ENCODE results near the gene RIT1. TPM values are rescaled to one million over a fixed set of nuclear protein-coding genes. Genes with fewer than 3 reads are reported as not detected.
A peak's percentile ranks its signal among the peaks of the same experiment; 100 is the strongest.

The RIT1 gene
- total and polyA plus RNA-seq, 2 of the 13 experiments (the other 11 are each of a cell fraction or from before 2014, with no cell fraction given): 12.2 to 32.2 TPM

DNA sequence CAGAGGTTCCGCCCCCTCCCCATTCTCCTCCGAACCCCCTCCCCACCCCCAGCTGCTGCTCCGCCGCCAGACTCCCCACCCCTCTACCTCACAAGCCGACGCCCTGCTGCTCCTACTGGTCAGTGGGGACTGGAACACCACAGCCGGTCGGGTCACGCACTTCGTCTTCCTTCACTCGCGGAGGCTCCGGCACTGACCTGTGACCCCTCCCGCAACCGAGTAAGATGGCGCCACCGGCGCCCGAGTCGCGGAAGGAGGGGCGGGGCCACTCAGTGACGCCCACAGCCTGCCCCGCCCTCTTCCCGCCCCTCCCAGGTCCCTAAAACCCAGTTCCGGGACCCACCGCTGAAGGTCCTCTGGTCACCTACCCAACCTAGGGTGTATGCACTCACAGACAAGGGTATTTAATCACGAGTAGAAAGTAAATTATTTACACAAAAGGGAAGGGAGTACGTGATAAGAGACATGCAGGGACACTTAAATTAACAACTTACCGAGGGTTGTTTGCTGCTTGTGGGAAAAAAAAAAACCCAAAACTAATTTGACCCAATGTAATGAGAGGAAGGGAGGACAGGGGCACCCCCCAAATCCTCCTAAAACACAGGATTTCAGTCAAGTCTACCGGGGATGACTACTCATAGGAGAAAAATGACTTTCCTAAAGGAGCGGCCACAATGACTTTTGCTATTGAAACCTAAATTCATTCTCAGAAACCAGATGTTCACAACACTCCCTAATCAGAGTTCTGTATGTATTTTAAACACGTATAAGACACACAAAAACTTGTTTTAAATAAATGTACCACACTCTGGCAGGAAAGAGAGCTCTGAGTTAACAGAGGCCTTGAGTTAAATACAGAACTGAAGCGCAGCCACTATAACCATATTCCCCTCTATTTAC lies at the start of gene RIT1 (continued):
- no peak for TF ChIP-seq SKIL (CRISPR knock-in tag; IDR thresholded peaks at IDR 0.05; ENCODE audit: borderline replicate concordance)
- TF ChIP-seq, protein P1, sequence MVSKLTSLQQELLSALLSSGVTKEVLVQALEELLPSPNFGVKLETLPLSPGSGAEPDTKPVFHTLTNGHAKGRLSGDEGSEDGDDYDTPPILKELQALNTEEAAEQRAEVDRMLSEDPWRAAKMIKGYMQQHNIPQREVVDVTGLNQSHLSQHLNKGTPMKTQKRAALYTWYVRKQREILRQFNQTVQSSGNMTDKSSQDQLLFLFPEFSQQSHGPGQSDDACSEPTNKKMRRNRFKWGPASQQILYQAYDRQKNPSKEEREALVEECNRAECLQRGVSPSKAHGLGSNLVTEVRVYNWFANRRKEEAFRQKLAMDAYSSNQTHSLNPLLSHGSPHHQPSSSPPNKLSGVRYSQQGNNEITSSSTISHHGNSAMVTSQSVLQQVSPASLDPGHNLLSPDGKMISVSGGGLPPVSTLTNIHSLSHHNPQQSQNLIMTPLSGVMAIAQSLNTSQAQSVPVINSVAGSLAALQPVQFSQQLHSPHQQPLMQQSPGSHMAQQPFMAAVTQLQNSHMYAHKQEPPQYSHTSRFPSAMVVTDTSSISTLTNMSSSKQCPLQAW (CRISPR knock-in tag; IDR thresholded peaks at IDR 0.05): peak; percentile 80
- no peak for TF ChIP-seq HNRNPUL1 (IDR thresholded peaks at IDR 0.05; ENCODE audit: low read depth, low read length)
- TF ChIP-seq TGIF2 (CRISPR knock-in tag; IDR thresholded peaks at IDR 0.05): 0 out of 2 replicates have a peak, but pooled peaks have one; percentile 18
- peak; percentile 59; the same call in 1 of the 2 replicates for TF ChIP-seq ZNF501 (CRISPR knock-in tag; IDR thresholded peaks at IDR 0.05)
- TF ChIP-seq, protein P2, sequence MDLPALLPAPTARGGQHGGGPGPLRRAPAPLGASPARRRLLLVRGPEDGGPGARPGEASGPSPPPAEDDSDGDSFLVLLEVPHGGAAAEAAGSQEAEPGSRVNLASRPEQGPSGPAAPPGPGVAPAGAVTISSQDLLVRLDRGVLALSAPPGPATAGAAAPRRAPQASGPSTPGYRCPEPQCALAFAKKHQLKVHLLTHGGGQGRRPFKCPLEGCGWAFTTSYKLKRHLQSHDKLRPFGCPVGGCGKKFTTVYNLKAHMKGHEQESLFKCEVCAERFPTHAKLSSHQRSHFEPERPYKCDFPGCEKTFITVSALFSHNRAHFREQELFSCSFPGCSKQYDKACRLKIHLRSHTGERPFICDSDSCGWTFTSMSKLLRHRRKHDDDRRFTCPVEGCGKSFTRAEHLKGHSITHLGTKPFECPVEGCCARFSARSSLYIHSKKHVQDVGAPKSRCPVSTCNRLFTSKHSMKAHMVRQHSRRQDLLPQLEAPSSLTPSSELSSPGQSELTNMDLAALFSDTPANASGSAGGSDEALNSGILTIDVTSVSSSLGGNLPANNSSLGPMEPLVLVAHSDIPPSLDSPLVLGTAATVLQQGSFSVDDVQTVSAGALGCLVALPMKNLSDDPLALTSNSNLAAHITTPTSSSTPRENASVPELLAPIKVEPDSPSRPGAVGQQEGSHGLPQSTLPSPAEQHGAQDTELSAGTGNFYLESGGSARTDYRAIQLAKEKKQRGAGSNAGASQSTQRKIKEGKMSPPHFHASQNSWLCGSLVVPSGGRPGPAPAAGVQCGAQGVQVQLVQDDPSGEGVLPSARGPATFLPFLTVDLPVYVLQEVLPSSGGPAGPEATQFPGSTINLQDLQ (CRISPR knock-in tag; IDR thresholded peaks at IDR 0.05): no peak
- no peak for TF ChIP-seq ZBTB34 (CRISPR knock-in tag; IDR thresholded peaks at IDR 0.05)
- TF ChIP-seq NFYC (CRISPR knock-in tag; IDR thresholded peaks at IDR 0.05): no peak
- peak; percentile 64 for TF ChIP-seq SP5 (CRISPR knock-in tag; IDR thresholded peaks at IDR 0.05; ENCODE audit: borderline replicate concordance, low read depth)
- TF ChIP-seq, protein P3, sequence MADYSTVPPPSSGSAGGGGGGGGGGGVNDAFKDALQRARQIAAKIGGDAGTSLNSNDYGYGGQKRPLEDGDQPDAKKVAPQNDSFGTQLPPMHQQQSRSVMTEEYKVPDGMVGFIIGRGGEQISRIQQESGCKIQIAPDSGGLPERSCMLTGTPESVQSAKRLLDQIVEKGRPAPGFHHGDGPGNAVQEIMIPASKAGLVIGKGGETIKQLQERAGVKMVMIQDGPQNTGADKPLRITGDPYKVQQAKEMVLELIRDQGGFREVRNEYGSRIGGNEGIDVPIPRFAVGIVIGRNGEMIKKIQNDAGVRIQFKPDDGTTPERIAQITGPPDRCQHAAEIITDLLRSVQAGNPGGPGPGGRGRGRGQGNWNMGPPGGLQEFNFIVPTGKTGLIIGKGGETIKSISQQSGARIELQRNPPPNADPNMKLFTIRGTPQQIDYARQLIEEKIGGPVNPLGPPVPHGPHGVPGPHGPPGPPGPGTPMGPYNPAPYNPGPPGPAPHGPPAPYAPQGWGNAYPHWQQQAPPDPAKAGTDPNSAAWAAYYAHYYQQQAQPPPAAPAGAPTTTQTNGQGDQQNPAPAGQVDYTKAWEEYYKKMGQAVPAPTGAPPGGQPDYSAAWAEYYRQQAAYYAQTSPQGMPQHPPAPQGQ (CRISPR knock-in tag; IDR thresholded peaks at IDR 0.05; ENCODE audit: borderline replicate concordance): no peak
- TF ChIP-seq CREB1 (IDR thresholded peaks at IDR 0.05): peak; percentile 34; the same call in 1 of the 2 replicates
- TF ChIP-seq CREB1 (CRISPR knock-in tag; IDR thresholded peaks at IDR 0.05): peak; percentile 79
- 0 out of 2 replicates have a peak, but pooled peaks have one; percentile 24 for TF ChIP-seq GFI1 (CRISPR knock-in tag; IDR thresholded peaks at IDR 0.05; ENCODE audit: borderline replicate concordance)
- no peak; the same call in 1 of the 2 replicates for TF ChIP-seq SSRP1 (CRISPR knock-in tag; IDR thresholded peaks at IDR 0.05)
- TF ChIP-seq ZFP82 (CRISPR knock-in tag; IDR thresholded peaks at IDR 0.05; ENCODE audit: borderline replicate concordance): 0 out of 2 replicates have a peak, but pooled peaks have one; percentile 14
- peak; percentile 59 for TF ChIP-seq RBM22 (optimal IDR thresholded peaks at IDR 0.05; ENCODE audit: low read length)
- TF ChIP-seq ZNF607 (CRISPR knock-in tag; IDR thresholded peaks at IDR 0.05; ENCODE audit: borderline replicate concordance): peak; percentile 70; the same call in 1 of the 2 replicates
- 0 out of 2 replicates have a peak, but pooled peaks have one; percentile 18 for TF ChIP-seq ZNF768 (CRISPR knock-in tag; IDR thresholded peaks at IDR 0.05)
